GM19043 (cell line): ENCODE data around the gene RNU7-1.

ENCODE experiments used
- ATAC-seq: cut with Tn5 transposase; IDR thresholded peaks from one replicate; pipeline ENCODE4 v1.9.1; 2021; ENCODE audit warnings: low read depth; ENCODE audit not compliant: unreplicated experiment

Gene RNU7-1

DNA sequence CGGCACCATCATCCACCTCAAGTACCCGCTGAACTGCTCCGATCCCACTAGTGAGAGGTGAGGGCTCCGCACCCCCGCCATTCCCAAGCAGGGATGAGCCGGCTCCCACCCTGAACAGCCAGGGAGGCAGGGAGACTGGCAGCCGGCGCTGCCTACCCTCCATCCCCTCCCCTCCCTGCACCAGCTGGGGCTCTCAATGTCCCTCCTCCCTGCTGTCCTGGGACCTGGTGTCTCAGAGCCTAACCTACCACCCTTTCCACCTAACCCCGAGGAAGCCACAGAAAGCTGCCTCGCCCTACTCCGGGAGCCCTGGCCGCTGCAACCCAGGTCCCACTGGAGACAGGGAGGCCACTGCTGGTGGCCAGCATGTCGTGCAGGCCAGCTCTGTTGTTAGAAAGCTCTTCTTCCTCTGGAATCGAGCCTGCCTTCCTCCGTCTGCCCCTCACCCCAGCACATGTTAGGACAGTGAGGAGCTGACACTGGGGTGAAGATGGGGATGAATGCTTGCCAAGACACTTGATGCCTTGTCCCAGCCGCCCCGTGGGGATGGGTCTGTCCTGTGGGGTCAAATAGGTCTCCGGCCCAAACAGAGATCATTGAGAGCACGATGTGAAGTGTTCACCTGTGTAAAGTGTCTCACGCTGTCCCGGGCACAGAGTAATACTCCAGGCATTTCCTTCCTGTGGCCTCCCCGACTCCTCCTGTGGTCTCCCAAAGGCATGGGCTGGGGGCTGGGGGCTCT is 8.7 kb downstream of the RNU7-1 start:
- no peak for ATAC-seq

GRCh38 chr12:6952863-6953441 is 9.3 kb downstream of the RNU7-1 start:
- ATAC-seq: no peak

DNA sequence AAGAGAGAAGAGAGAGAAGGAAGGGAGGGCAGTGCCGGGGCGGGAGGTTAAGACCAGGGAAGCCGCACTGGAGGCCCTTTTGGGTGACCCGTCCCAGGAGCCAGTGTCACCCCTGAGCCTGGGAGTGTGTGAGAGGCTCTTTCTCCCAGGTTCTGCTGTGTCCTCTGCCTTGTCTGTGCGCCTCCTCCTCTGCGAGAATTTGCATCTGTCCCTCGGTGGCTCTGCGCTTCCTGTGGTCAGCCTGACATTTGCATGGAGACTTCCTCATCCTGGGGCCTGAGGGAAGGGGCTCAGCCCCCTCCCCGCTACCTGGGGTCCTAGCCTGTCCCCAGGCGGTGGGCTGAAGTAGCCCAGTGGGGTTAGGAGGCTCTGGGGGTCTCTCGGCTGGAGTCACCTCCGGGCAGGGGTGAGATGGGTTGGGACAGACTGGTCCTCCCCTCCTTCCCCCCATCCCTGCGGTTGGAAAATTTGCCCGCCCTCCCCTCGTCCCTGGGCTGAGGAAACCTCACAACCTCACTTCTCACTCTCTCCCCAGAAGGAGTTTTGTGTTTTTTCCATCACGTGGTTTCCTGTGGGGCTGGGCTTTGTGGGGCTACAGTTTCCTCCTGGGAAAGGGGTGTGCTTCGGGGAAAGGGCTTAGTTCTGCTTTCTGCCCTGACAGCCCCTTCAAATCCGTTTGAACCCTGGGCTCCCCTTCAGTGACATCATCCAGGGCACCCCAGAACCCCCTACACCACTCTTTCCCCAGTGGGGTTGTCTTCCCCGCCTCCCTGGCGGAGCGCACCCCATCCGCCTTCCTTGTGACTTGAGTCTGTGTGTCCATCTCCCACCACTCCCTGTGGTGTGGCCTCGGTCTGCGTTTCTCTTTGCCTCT is 10.1 kb downstream of the RNU7-1 start:
- peak; percentile 46 for ATAC-seq

DNA sequence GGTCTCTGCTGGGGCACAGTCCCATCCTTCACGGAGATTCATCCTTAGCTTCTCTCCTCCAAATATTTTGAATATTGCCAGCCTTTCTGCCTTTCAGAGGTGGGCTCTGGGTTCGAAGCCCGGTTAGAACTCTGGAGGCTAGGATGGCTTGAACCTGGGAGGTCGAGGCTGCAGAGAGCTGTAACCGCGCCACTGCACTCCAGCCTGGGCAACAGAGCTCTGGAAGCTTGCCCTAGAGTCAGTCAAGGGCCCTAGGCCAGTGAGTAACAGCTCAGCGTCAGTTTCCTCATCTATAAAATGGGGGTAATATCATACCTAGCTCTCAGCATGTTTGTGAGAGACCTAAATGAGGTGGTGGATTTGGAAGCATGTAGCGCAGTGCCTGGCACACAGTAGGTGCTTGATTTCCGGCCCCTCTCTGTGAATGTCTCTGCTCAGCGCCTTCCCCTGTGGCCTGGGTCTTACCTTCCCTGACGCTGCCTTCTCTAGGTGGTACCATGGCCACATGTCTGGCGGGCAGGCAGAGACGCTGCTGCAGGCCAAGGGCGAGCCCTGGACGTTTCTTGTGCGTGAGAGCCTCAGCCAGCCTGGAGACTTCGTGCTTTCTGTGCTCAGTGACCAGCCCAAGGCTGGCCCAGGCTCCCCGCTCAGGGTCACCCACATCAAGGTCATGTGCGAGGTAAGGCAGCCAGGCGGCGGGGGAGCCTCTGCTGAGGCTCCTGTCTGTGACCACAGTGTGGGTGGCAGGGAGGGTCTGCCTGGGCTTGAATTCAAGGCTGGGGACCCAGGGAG is 10.9 kb downstream of the RNU7-1 start:
- no peak for ATAC-seq

GRCh38 chr12:6955108-6956020 is 11.7 kb downstream of the RNU7-1 start:
- ATAC-seq: no peak

DNA sequence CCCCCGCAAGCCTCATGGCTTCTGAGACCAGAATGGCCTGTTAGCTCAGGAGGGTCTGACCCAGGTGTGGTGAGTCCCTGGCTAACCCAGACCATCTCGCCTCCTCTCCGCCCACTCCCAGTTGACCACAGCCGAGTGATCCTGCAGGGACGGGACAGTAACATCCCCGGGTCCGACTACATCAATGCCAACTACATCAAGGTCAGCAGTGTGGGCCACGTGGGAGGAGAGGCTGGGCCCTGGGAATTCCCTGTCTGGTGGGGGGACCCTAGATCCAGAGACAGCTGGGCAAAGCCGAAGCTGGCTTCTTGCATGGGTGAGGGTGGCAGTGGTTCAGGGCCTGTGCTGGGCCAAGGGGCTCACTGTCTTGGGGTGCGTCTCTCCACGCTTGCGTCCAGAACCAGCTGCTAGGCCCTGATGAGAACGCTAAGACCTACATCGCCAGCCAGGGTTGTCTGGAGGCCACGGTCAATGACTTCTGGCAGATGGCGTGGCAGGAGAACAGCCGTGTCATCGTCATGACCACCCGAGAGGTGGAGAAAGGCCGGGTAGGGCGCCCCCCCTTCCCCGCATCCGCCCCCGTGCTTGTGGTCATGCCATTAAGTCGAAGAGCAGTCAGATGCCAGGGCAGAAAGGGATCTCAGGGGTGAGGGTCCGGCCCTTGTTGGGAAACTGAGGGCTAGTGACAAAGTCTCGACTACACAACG is 12.6 kb downstream of the RNU7-1 start:
- no peak for ATAC-seq

- no peak for ATAC-seq
Observed at GRCh38 chr12:6957151-6957701, 13.6 kb downstream of the RNU7-1 start.

DNA sequence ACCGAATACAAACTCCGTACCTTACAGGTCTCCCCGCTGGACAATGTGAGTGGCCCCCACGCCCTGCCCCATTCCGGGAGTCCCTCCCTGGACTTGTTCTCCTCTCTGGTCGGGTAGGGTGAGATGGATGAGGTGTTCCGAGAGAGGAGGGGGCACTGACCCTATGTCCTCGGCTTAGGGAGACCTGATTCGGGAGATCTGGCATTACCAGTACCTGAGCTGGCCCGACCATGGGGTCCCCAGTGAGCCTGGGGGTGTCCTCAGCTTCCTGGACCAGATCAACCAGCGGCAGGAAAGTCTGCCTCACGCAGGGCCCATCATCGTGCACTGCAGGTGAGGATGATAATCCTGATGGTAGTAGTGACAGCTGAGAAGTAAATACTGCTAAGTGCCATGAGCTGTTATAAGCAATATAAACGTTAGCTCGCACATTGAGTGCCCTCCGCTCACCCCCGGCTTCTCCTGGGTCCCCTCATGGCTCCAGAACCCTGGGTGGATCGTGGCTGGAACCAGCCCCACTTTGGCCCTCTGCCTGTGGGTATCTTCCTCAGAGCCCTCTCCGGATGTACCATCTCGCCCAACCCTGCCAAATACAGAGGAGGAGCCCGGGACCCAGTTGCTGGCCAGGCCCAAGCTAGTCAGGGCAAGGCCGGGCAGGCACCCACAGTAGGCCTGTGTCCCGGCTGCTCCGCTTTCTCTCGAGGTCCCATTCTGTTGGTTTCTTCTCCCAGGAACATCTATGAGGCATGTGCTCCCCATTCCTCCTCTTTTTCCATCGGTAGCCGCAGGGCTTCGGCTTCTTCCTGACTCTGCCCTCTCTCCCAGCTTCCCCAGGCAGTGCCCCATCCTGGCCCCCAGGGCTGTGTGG is 14.4 kb downstream of the RNU7-1 start:
- no peak for ATAC-seq

DNA sequence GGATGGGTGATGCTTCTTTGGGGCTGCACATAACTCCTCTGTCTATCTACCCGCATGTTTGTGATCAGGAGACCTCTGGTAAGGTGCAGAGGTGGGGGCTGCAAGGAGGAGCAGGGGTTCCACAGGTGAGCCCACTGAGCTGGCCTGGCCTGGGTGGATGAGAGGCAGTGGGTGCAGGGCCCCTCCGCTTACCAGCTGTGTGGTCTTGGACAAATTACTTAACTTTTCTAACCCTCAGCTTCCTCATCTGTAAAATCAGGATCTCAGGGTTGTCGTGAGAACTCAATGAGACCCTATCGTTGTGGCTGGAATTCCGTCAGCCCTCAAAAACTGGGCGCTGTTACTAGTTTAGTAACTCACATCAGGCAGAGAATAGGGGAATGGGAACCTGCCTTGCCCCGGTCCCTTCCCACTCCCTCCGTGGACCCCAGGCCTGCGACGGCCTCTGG is 15.0 kb downstream of the RNU7-1 start:
- ATAC-seq: no peak

- peak; percentile 53 for ATAC-seq
Observed at GRCh38 chr12:6959058-6959804, 15.6 kb downstream of the RNU7-1 start.

DNA sequence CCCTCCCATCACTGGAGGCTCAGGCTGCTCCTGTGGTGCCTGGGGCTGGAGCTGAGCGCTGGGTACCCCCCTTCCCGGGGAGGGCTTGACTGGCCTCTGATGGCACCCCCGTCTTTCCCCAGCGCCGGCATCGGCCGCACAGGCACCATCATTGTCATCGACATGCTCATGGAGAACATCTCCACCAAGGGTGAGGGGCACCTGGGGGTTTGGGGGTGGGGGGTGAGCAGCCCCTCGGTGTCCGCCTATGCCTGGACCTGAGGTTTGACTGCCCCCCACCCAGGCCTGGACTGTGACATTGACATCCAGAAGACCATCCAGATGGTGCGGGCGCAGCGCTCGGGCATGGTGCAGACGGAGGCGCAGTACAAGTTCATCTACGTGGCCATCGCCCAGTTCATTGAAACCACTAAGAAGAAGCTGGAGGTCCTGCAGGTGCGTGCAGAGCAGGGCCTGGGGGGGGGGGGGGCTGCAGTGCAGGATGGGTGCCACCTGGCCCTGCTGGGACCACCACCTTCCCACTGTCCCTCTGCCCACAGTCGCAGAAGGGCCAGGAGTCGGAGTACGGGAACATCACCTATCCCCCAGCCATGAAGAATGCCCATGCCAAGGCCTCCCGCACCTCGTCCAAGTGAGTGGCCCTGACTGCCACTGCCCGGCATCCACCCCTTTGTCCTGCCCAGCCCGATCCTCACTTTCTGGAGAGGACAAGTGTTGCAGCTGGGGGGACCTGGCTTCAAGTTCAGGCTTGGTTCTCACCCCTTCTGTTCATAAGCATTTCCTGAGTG is 16.4 kb downstream of the RNU7-1 start:
- ATAC-seq: no peak

GRCh38 chr12:6960593-6961277 is 17.1 kb downstream of the RNU7-1 start:
- ATAC-seq: no peak

DNA sequence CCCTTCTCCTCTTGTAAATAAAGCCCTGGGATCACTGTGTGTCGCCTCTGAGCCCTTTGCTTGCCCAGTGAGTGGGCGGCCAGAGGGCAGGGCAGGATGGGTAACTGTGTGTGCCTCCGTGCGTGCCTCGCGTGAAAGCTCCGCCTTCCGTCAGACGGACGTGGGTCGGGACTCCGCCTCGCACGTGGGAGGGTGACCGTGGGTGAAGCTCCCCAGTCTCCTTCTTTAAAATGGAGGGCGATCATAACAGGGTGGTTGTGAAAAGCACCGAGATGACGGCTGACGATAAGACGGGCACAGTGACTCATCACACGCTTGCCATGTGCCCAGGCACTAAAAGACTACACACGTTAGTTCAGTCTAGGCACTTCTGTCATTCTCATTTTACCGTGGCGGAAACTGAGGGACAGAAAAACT is 17.7 kb downstream of the RNU7-1 start:
- ATAC-seq: no peak

GRCh38 chr12:6961695-6962284 is 18.2 kb downstream of the RNU7-1 start:
- ATAC-seq: no peak

DNA sequence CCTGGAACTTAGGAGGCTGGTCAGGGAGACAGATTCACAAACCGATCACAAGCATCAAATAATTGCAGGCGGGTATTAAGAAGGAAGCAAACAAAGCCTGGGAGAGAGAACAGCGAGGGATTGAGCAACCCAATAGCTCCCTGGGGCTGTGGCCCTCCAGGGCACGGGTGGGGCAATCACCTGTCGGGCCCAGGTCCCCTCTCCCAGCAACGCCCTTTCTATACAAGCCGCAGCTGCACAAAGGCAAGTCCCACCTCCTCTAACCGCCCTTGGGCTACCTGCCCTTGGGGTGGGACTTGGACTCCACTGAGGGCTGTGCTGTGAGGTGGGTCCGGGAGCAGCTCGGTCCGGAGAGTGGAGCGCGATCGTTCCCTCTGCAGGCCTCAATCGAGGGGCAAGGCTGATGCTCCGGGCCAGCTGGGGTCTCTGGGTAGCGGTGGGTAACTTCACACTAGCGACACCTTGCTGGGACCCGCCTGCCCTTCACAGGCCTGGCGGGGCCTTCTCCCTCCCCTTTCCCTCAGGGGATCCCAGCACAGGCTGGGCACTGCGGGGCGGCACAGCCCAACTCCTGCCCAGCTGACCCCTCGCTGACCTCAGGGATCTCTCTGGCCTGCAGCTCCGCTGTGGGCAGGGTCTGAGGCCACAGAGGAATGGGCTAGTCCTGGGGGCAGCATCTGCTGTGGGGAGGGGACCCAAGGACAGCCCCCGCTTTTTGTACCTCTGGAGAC is 18.8 kb downstream of the RNU7-1 start:
- ATAC-seq: no peak
